GM10847 (cell line): ENCODE measurements around the gene RPE65.

Source experiments
- POLR2A ChIP-seq: IDR thresholded peaks from 2 replicates; pipeline ENCODE4 v1.6.1; 2011; ENCODE audit not compliant: insufficient read length; ENCODE audit errors: extremely low read depth

The RPE65 gene

DNA sequence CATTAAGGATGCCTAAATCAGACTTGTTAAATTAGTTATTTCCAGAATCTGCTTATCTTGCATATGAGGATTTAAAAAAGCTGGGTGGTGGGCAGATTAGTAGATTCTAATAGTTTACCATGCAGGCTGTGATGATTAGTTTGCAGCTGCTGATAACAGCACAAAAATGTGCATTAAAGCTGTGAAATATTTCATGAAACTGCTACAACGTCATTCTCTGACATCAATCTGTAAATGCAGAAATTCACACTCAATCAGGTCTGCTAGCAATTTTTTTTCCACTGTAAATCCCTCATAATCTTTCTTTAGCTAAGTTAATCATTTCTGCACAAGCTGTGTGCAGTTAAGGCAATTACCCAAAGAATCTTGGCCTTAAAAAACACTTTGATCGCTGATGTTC is 9.3 kb upstream of the RPE65 start:
- no peak for TF ChIP-seq POLR2A

DNA sequence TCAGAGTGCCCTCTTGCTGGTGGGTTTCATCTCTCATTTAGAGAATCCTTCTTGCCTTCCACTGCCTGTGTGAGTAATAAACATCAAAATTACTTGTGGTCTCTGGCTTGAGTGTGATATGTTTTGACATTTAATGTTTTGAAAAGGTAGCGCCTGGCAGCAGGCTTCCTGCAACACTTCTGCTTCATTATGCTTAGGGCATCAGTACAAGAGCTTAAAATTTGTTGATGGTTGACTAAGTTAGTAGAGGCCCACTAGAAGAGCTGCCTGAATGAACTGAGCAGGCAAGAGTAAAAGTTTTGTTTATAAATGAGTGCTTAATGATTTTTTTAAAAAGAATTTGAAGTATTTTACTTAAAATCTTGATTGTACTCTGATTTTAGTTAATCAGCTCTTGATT is 6.4 kb upstream of the RPE65 start:
- no peak for TF ChIP-seq POLR2A

DNA sequence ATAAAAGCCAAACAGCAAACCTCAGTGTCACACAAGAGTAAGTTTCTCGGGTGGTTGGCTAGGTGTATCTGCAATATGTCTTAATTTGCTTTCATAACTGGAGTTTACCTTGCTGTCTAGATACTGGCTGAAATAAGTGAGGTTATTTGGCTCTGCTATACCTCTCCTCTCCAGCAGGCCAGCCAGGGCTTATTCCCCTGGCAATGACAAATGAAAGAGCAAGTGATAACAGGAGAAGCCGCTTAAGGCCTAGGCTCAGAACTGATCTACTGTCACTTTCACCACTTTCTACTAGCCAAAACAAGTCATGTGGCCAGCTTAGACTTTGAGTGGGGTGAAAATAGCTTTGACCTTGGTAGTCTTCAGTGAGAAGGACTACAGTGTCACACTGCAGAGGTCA is 4.8 kb upstream of the RPE65 start:
- no peak for TF ChIP-seq POLR2A

DNA sequence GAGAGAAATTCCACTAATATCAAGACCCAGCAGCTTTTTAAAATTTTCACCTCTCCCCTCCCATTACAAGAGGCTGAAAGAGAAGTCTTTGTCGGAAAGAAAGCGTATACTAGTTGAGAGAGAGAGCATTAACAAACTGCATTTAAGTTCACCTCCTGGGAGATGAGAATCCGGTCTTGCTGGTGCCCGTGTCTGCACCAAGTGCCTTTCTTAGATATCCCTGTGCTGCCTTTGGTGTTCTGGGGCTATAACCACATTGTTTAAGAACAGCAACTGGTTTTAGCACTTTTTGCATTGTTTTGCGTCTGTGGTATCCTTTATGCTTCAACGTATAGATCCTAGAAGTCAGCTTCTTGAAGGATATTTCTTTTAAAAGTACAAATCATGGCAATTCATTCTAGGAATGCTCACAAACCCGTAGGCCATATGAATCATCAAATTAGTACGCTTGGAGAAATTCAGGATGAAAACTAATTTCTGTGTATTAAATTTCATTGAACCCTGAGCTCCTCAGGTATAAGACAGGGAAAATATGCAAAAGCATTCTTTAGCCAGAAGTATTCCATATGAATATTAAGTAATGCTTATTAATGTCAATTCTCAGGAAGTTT is 3.4 kb upstream of the RPE65 start:
- TF ChIP-seq POLR2A = no peak

DNA sequence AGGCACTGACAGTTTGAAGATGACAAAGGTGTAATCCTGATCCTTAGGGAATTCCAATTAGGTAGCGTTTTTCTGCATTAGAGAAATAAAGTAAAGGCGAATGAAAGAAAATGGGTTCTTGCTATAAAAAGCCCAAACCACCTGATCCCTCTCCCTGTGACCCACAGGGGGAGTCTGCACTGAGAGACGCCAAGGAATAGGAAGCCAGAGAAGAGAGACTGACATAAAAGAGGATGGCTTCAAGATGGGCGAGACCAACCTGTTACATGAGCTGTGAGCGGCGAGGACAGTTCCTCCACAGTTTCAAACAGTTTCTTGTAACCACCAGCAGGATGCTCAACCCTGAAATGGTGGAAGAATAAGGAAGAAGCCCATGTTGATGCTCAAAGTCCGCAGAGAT is 1.4 kb downstream of the RPE65 start:
- no peak for TF ChIP-seq POLR2A

DNA sequence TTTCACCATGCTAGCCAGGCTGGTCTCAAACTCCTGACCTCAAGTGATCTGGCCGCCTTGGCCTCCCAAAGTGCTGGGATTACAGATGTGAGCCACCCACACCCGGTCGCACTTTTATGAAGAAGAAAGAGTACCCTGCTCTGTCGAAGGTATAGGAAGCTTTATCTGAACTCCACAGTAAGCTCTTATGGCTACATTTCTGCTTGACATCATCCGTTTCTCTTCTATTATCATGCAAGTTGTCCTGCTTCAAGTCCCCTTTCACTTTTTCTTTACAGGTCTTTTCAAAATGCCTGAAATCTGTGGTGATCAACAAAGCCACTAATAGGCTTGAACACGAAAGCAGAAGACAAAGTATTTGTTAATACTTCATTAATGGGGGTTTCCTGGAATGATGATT is 4.0 kb downstream of the RPE65 start:
- no peak for TF ChIP-seq POLR2A

DNA sequence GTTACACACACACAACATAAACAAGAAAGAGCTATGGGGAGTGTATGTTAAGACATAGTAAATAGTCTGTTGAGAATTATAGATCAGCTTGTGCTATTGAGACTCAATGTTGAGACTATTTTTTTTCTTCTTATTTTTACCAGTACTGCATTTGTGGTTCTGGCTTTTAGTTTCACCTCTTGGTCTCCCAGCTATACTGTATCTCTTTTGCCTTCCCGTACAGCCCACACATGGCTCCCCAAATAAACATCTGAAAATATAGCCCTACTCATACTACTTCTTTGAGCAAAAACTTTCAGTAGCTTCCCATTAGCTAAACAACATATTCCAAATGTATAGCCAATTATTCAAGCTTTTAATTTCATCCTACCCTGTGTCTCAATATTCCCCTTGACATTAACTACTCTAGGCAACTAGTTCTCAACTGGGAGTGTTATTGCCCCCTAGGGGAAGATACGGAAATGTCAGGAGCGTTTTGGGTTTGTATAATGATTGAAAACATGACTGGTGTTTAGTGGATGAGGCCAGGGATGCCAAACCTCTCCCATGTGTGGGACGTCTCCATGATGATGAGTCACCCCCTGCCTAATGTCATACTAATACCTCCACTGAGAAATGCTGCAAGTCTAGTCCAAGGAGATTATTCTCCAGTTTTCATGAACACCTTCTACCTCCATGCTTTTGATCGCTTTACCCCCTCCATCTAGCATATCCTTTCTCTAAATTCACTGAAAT is 6.8 kb downstream of the RPE65 start:
- no peak for TF ChIP-seq POLR2A

DNA sequence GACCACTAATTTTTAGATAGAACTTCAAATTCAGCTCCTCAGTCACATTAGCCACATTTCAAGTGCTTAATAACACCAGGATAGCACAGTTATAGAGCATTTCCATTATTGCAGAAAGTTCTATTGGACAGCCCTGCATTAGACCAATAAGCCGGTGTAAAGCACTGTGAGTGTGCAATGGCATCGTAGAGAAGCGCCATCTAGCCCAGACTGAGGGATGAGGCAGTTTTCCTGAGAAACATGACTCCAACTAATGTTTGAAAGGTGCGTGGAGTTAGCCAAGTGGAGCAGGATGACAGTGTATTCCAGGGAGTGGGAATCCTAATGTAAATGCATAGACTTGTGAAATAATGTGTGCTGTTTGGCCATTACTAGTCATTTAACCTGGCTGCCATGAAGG is 7.7 kb downstream of the RPE65 start:
- no peak for TF ChIP-seq POLR2A

DNA sequence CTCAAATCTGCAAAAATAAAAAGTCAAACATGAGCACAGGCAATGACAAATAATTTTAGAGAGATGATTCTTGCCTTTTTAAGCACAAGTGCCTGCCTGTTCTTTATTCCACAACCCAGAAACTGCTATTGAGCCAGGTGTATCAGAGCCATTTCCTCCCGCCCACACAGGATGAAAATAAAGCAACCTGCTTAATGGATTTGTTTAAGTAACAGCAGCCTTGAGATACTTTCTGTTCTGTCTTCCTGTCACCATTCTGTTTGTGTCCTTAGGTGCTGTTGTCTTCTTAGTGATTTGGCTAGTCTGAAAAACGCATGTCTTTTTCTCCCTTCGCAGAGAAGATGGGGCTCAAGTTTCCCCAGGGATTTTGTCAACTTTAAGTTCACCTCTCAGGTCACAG is 11.4 kb downstream of the RPE65 start:
- no peak for TF ChIP-seq POLR2A

DNA sequence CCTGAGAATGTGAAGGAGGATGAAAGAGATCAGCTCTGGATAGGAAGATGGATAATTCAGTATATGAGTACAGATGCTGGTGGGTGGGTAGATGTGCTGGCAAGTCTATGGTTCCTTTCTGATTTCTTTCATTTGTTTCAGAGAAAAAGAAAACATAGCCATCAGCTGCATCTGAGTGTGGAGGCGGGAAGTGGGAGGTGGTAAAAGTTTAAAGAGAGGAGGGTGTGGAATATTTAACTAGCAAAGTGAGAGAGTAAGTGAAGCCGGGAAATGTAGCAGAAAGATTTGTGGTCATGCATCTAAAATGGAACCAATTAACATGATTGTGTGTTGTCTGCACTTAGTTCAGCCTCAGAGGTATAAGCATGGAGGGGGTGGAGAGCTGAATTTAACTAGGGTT is 16.4 kb downstream of the RPE65 start:
- no peak for TF ChIP-seq POLR2A

DNA sequence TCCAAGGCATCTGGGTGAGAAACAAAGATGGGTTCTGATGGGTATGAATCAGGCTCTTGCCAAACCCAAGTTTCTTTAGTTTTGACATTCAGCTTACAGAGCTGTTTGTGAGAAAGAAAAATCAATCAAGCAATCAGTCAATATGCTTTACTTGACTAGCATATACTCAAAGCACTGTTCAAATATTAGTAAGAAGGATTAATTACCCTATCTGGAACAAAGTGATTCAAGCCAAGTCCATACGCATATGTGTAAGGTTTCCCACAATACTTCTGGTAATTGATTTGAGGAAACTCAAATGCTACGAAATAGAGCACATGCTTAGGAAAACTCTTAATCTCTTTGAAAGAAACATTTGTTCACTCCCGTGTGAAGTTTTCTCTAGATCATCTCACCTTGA is 18.7 kb downstream of the RPE65 start:
- no peak for TF ChIP-seq POLR2A

DNA sequence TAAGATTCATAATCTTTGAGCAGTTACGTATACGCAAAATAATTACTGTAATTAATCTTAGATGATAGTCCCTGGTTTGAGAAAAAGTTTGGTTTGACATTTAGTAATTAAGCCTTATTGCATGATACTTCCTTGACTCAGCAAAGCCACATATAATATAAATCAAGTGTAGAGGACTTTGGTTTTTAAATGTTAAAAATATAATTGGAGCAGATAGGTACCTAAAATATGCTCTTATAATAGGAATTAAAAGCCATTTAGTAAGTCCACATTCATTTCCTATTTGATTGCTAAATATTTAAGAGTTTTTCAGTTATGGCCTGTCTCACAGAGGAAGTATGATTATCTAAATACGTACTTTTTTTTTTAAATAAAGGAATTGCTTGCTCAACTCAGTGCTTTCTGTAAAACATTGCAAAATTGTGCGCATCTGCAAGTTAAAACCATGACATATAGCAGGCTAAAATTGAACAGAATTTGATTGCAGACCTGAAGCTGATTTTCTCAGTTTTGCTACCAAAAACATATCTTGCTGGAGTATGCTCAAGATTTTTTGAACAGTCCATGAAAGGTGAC is 20.4 kb downstream of the RPE65 start:
- TF ChIP-seq POLR2A = no peak

DNA sequence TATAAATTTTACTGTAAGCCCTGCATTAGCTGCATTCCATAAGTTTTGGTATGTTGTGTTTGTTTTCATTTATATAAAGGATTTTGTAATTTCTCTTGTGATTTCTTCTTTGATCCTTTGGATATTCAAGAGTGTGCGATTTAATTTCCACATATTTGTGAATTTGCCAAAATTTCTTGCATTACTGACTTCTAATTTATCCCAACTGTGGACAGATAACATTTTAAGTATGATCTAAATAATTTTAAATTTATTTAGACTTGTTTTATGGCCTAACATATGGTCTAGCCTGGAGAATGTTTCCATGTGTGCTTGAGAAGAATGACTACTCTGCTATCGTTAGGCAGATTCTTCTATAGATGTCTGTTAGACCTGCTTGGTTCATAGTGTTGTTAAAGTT is 23.2 kb downstream of the RPE65 start:
- no peak for TF ChIP-seq POLR2A

DNA sequence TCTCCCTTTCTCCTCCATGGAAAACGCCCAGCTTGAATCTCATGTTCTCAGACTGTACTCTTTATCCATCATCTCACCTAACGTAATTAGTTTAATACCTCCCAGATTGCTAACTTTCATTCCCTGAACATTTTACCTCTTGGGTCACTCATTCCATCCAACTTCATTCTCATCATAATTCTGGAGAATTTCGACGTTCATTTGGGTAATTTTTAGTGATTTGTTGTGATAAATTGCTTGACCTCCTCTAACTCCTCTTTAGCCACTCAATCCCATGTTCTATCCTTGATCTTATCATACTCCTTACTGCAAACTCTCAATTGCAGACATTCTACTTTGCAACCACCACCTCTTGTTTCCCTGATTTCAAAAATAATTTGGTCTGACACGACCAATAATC is 28.4 kb downstream of the RPE65 start:
- TF ChIP-seq POLR2A = no peak

DNA sequence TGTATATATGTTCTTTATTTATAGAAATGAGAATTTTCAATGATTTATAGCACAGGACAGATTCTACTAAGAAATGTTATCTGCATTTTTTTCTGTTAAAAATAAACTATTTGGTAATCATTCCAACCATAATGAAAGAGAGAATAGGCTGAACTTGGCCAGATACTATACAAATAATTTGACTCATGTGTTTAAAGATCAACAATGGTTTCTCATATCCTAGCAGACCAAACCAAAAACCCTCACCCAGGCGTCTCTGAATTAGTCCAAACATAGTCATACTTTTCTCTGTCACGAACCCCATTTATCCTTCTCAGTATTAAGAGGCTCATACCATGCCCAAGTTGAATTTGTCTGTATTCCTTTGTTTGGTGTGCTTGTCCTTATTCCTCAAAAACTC is 40.3 kb downstream of the RPE65 start:
- TF ChIP-seq POLR2A = no peak

DNA sequence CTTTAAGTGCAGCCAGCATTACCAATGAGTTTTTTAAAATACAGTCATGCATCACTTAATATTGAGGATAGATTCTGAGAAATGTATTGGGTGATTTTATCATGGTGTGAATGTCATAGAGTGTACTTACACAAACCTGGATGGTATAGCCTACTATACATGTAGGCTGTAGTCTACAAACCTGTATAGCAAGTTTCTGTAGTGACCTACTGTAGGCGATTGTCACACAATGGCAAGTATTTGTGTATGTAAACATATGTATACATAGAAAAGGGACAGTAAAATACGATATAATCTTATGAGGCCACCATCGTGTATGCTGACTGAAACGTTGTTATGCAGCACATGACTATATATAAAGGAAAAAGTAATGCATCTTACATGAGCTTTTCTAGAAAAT is 48.2 kb downstream of the RPE65 start:
- no peak for TF ChIP-seq POLR2A
